Common myeloid progenitor, CD34-positive (primary cell): ENCODE data around the gene CYTH1.

Experiments used
- CTCF ChIA-PET: fragments of 350-600 bp; sonication (Branson Sonifier 250); formaldehyde crosslinking; loops from one replicate; lab custom pipeline; 2021; ENCODE audit warnings: antibody characterized with exemption; lab: Charles Lee
- POLR2A ChIA-PET: fragments of 350-600 bp; sonication (Branson Sonifier 250); formaldehyde crosslinking; loops from one replicate; lab custom pipeline; 2021; ENCODE audit warnings: antibody characterized with exemption; lab: Charles Lee
- DNase-seq, 3 donors: peaks; one replicate each; pipeline versions ENCODE4 v3.0.0 to v3.0.0-alpha.2; 2013
- H3K27ac ChIP-seq, 2 experiments: 1 replicate in 1 of 2; 2 replicates in 1 of 2; pipeline ENCODE4 v1.7.0; 2013; ENCODE audit warnings: inconsistent platforms in 2 of 2, low read length in 2 of 2, mild to moderate bottlenecking in 2 of 2, low read depth in 1 of 2, moderate library complexity in 1 of 2; ENCODE audit not compliant: severe bottlenecking in 2 of 2, insufficient read depth in 1 of 2, poor library complexity in 1 of 2
- H3K27me3 ChIP-seq, 5 experiments: replicated peaks in 2 of 5; 1 replicate in 3 of 5; 2 replicates in 2 of 5; pipeline versions ENCODE4 v1.6.1 to v1.7.0; 2013; ENCODE audit warnings: low read length in 4 of 5, mild to moderate bottlenecking in 2 of 5, moderate library complexity in 2 of 5, inconsistent platforms in 1 of 5; ENCODE audit not compliant: insufficient read depth in 5 of 5, control insufficient read depth in 4 of 5
- H3K36me3 ChIP-seq, 4 experiments: 1 replicate in 2 of 4; 2 replicates in 2 of 4; pipeline versions ENCODE4 v1.6.1 to v1.7.0; 2013; ENCODE audit warnings: low read length in 3 of 4, control low read depth in 1 of 4, mild to moderate bottlenecking in 1 of 4; ENCODE audit not compliant: control insufficient read depth in 4 of 4, insufficient read depth in 4 of 4
- H3K4me1 ChIP-seq, 4 experiments: 1 replicate in 3 of 4; 2 replicates in 1 of 4; pipeline versions ENCODE4 v1.6.1 to v1.7.1; 2013; ENCODE audit warnings: low read length in 3 of 4, mild to moderate bottlenecking in 3 of 4, control low read depth in 1 of 4, inconsistent platforms in 1 of 4, moderate library complexity in 1 of 4; ENCODE audit not compliant: control insufficient read depth in 4 of 4, insufficient read depth in 4 of 4; ENCODE audit errors: control extremely low read depth in 1 of 4
- H3K4me3 ChIP-seq, 7 experiments: 1 replicate in 4 of 7; 2 replicates in 3 of 7; pipeline versions ENCODE4 v1.5.1 to v1.7.0; 2013; ENCODE audit warnings: mild to moderate bottlenecking in 7 of 7, low read length in 6 of 7, moderate library complexity in 6 of 7, inconsistent platforms in 2 of 7, low read depth in 2 of 7, control low read depth in 1 of 7; ENCODE audit not compliant: insufficient read depth in 4 of 7, control insufficient read depth in 1 of 7; ENCODE audit errors: extremely low read depth in 1 of 7
- H3K9me3 ChIP-seq, 5 experiments: 1 replicate in 4 of 5; 2 replicates in 1 of 5; pipeline versions ENCODE4 v1.6.1 to v1.7.1; 2013; ENCODE audit warnings: low read length in 4 of 5, mild to moderate bottlenecking in 2 of 5, inconsistent platforms in 1 of 5, low read depth in 1 of 5, moderate library complexity in 1 of 5; ENCODE audit not compliant: control insufficient read depth in 4 of 5, insufficient read depth in 2 of 5; ENCODE audit errors: control extremely low read depth in 1 of 5
- WGBS: methylation state at CpG from one replicate; pipeline ENCODE4 v1.1.5; 2013; ENCODE audit not compliant: insufficient coverage; 5-methylcytosine and 5-hydroxymethylcytosine counted together

CYTH1 gene

DNA sequence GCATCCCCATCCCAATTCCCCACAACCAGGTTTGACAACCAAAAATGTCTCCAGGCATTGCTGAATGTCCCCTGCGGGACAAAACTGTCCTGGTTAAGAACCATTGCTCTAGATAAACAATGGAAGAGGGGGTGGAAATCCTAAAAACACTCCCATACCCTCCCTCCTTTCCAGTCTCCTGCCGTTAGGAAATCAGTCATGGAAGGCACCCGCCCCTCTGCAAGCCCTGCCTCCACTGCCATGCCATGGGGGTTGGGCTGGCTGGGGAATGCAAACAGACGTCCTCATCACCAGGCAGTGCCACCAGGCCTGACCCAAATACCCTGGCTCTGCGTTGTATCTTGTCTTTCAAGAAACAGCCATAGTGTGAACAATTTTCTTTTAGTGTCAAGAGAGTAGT, 57.5 kb downstream of the CYTH1 start:
- Histone ChIP-seq H3K9me3 (no peaks in the 10 kb centered on the region), H3K36me3 (peaks cover 0 to 3% (median 1%) of the 10 kb centered on the region in 4 experiments), H3K27ac (no peak overlapping the region), H3K4me3 (no peak overlapping the region), H3K4me1 (peaks cover 24 to 69% (median 58%) of the 10 kb centered on the region in 4 experiments), H3K27me3 (no peaks in the 10 kb centered on the region)
- 89% methylated on average over 3 of the region's 5 CpGs for WGBS
- no peak for DNase-seq
- POLR2A ChIA-PET: interaction anchor here (1.1 to 1.5 kb wide), 2 partner anchors 12 to 42 kb away, joined by 3 to 8 read pairs; no protein-coding TSS in a partner anchor
- CTCF ChIA-PET: interaction anchor here (0.7 to 2.1 kb wide), 6 partner anchors 10 to 75 kb away, joined by 3 to 11 read pairs (median 6); no protein-coding TSS in a partner anchor

- Histone ChIP-seq H3K9me3 (no peaks in the 10 kb centered on the region), H3K4me1 (peaks cover 28 to 74% (median 63%) of the 10 kb centered on the region in 4 experiments), H3K27ac (no peak overlapping the region), H3K4me3 (no peak overlapping the region), H3K27me3 (no peaks in the 10 kb centered on the region), H3K36me3 (peaks cover 0 to 3% (median 1%) of the 10 kb centered on the region in 4 experiments)
- CTCF ChIA-PET: interaction anchor here (1.9 to 2.1 kb wide), 2 partner anchors 9 to 10 kb away, joined by 4 to 7 read pairs; no protein-coding TSS in a partner anchor
- WGBS: 100% methylated on average over 8 of the region's 8 CpGs
- no peak for DNase-seq
- POLR2A ChIA-PET: no interaction called here
Observed at GRCh38 chr17:78723957-78724356, 58.1 kb downstream of the CYTH1 start.

GRCh38 chr17:78723001-78723796, 58.9 kb downstream of the CYTH1 start:
- 96% methylated on average over 20 of the region's 25 CpGs for WGBS
- Histone ChIP-seq H3K27ac (no peak overlapping the region), H3K9me3 (no peaks in the 10 kb centered on the region), H3K4me1 (peaks cover 25 to 82% (median 70%) of the 10 kb centered on the region in 4 experiments), H3K4me3 (no peak overlapping the region), H3K36me3 (peaks cover 0 to 3% (median 1%) of the 10 kb centered on the region in 4 experiments), H3K27me3 (no peaks in the 10 kb centered on the region)
- DNase-seq: no peak
- POLR2A ChIA-PET: interaction anchor here (1.2 kb wide), 2 partner anchors 13 to 18 kb away, joined by 3 to 4 read pairs; no protein-coding TSS in a partner anchor
- CTCF ChIA-PET: interaction anchor here (1.7 kb wide), 1 partner anchor 15 kb away, joined by 12 read pairs; no protein-coding TSS in a partner anchor

DNA sequence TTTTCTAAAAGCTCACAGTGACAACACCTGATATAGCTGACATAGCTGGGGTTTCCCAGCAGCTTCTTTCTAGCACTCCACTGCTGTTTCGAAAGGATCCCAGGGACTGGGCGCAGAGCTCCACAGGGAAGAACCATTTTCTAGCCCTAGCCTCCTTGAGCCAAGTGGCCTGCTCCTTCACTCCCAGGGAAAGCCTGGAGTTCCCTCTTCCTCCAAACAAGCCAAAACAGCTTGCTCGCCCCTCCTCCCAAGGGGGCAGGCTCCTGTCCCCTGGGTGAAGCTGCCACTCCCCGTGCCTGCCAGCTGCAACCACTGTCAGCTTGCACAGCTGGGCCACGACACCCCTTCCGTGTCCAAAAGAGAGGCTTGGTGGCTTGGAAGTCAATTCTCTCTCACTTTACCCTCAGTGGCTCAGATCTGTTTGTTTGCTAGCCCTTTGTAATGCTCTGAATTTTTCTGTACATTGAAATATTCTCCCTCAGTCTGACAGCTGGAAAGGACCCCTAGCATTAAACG, 59.8 kb downstream of the CYTH1 start:
- Histone ChIP-seq H3K27ac (no peak overlapping the region), H3K27me3 (no peaks in the 10 kb centered on the region), H3K4me1 (peaks cover 25 to 83% (median 74%) of the 10 kb centered on the region in 4 experiments), H3K9me3 (no peaks in the 10 kb centered on the region), H3K4me3 (no peak overlapping the region), H3K36me3 (peaks cover 0 to 2% (median 0%) of the 10 kb centered on the region in 4 experiments)
- no peak for DNase-seq
- CTCF ChIA-PET: interaction anchor here (0.6 to 1.7 kb wide), 5 partner anchors 10 to 77 kb away, joined by 3 to 12 read pairs (median 3); no protein-coding TSS in a partner anchor
- 82% methylated on average over 6 of the region's 7 CpGs for WGBS
- POLR2A ChIA-PET: interaction anchor here (0.6 to 1.2 kb wide), 3 partner anchors 13 to 81 kb away, joined by 3 to 4 read pairs (median 3); no protein-coding TSS in a partner anchor

- DNase-seq: no peak
- Histone ChIP-seq H3K9me3 (no peaks in the 10 kb centered on the region), H3K36me3 (no peaks in the 10 kb centered on the region), H3K27me3 (no peaks in the 10 kb centered on the region), H3K4me1 (peaks cover 21 to 82% (median 70%) of the 10 kb centered on the region in 4 experiments), H3K27ac (no peak overlapping the region), H3K4me3 (no peak overlapping the region)
- POLR2A ChIA-PET: no interaction called here
- CTCF ChIA-PET: interaction anchor here (1.0 to 3.3 kb wide), 2 partner anchors 11 to 23 kb away, joined by 3 to 22 read pairs; no protein-coding TSS in a partner anchor
- 100% methylated on average over 1 of the region's 4 CpGs for WGBS
Observed at GRCh38 chr17:78719630-78720298, 62.3 kb downstream of the CYTH1 start.

DNA sequence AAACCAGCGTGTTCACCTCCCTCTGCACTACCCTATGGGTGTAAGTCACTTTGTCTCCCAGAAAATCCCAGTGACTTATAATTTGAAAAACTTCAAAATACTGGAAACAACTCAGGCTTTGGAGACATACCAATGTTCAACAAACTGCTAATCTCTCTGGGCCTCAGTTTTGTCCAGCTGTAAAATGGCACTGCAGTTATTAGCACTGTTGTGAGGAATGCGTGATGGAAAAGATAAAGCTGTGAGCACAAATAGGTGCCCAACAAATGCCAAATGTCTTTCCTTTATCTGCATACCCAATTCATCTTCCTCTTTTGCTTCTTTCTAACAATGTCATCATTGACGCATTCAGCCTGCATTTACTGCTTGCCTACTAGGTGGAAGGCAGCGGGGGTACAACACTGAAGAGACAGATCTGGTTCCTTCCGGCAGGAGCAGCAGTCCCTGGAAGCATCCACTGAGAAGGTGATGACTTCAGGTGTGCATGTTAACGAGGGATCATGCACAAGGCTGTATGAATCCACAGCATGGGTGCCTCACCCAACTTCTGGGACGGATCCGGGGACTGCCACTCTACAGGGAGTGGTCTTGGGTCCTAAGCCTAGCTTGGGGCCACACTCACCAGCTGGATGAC, 63.4 kb downstream of the CYTH1 start:
- Histone ChIP-seq H3K36me3 (no peaks in the 10 kb centered on the region), H3K9me3 (no peaks in the 10 kb centered on the region), H3K27ac (no peak overlapping the region), H3K4me1 (peaks cover 21 to 74% (median 62%) of the 10 kb centered on the region in 4 experiments), H3K4me3 (no peak overlapping the region), H3K27me3 (no peaks in the 10 kb centered on the region)
- ChIA-PET CTCF (interaction anchor here (1.5 to 3.3 kb wide), 2 partner anchors 10 to 268 kb away, joined by 3 to 22 read pairs; no protein-coding TSS in a partner anchor), POLR2A (interaction anchor here (0.6 kb wide), 1 partner anchor 91 kb away, joined by 3 read pairs; no protein-coding TSS in a partner anchor)
- DNase-seq: peak in 2 of 3 donors; percentile 47 to 55
- WGBS: 98% methylated on average over 7 of the region's 8 CpGs
